GM18511 (cell line): ENCODE data around the gene PRKAA1.
"Not testable (repeated sequence)": the region's sequence is repeated elsewhere in the genome, so short reads cannot be mapped to it uniquely, and the experiment has no call there.

Experiments used
- ATAC-seq: cut with Tn5 transposase; IDR thresholded peaks from one replicate; pipeline ENCODE4 v1.9.1; 2021; ENCODE audit warnings: mild to moderate bottlenecking, moderate library complexity; ENCODE audit not compliant: unreplicated experiment

Gene PRKAA1

GRCh38 chr5:40826489-40827187, 28.5 kb upstream of the PRKAA1 start:
- no peak for ATAC-seq

DNA sequence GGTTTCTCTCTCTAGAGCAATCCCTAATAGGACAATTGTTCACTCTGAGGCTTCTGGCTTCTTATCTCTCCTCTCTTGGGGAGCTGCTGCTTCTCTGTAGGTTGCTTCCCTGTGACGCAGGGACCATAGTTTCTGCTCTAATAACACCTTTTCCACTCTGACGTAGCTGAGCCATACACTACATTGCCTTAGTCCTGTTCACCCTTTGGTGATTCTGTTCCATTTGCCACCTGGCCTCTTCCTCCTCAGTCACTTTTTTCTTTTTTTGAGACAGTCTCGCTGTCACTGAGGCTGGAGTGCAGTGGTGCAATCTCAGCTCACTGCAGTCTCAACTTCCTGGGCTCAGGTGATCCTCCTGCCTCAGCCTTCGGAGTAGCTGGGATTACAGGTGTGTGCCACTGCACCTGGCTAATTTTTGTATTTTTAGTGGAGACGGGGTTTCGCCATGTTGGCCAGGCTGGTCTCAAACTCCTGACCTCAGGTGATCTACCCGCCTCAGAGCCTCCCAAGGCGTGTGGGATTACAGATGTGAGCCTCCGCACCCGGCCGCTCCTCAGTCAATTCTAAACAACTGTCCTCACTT, 27.4 kb upstream of the PRKAA1 start:
- not testable (repeated sequence) for ATAC-seq

DNA sequence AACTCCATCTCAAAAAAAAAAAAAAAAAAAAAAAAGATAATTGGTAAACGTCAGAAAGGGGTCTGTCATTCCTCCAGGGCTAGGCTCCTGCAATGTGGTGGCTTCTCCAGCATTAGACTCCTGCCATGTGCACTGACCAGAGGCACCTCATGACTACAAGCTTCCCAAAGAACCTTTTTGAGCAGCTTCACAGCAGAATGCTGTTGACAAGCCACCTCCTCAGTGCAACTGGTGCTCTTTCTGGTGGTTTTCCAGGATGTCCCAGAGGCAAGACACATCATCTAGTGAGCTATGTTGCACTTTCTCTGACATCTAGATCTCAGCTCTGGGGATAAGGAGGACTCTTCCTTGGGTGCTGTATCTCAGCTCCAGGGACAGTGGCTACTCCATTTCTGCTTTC, 25.3 kb upstream of the PRKAA1 start:
- no peak for ATAC-seq

- no peak for ATAC-seq
Observed at GRCh38 chr5:40813698-40814281, 15.6 kb upstream of the PRKAA1 start.

DNA sequence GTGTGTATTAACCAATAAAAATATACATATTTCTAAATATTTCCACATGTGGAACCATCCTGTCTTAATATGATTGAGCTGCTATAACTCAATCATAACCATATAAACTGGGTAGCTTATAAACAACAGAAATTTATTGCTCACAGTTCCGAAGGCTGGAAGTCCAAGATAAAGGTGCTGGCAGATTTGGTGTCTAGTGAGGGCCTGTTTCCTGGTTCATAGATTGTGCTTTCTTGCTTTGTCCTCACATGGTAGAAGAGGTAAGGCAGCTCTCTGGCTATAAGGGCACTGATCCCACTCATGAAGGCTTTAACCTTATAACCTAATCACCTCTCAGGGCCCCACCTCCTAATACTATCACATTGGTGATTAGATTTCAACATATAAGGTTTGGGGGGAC, 14.0 kb upstream of the PRKAA1 start:
- ATAC-seq: no peak

DNA sequence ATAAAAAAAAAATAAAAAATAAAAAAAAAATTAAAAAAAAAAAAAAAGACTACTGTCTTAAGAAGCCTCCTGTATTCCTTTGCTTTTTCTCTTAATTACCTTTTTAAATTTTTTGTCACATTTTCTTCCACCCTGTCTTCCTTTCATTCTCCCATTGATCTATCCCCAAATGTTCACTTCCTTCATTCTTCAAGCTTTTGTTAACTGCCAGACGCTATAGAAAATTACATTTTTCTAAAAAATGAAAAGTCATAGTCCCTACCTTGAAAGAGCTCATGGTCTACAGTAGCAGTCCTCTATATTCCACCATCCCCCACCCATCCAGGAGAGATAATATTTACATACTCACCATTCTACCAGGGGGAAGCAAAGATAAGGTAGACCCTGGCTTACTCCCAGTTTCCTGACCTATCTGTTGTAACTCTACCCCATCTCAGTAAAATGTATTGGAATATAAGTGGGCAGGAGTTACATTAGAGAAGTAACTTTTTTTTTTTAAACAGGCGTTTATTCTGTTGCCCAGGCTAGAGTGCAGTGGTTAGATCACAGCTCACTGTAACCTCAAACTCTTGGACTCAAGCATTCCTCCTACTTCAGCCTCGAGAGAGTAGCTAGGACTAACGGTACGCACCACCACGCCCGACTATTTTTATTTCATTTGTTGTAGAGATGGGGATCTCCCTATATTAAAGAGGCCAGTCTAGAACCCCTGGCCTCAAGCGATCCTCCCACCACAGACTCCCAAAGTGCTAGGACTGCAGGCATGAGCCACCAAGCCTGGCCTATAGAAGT, 3.8 kb upstream of the PRKAA1 start:
- ATAC-seq: no peak

GRCh38 chr5:40799258-40799657, 1.1 kb upstream of the PRKAA1 start:
- ATAC-seq: no peak

DNA sequence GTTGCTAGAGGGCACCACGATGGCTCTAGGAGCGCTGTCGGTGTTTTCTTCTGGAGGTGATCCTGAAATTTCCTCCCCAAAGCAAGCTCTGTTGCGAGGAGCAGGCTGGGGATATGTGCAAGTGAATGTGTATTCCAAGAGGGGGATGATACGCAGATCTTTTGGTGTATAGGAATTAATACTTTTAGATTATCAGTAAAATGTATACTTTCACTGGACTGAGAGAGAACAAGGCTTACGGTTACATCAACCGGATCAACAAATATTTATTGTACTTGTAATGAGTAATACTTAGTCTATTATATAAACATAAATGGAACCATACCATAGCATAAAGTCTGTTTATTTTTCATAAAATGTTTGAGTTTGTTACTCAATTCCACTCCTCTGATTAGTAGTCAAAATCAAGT, 632 bp upstream of the PRKAA1 start:
- no peak for ATAC-seq

DNA sequence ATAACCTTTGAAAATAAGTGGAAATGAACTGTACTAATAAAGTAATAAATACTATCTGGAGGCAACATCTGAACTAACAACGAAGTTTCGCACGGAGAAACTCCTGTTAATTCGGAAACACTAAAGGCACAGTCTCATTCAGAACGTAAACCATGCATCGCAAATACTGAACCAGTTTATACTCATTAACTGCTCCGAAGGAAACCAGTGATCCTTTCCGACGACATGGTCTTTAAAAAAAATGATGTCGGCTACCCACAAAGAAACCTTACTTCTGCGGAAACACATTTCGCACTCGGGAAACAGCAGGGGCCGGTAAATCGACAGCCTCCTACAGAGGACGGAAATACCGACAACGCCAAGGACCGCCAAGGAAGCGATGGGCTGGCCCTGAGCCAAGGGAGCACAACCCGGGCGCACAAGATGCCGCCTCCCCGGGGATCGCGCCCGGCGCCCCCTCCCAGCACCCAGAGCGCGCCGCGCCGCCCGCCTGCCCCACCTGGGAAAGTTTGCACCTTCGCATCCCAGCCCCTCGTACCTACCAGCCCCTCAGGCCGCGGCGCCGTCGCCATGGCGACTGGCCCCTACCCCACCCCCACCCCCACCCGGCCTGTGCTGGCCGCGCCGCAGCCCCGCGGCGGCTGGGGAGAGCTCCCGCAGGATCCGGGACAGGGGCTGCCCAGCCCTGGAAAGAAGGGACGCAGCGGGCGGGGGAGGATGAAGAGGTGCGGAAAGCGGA, 732 bp downstream of the PRKAA1 start:
- ATAC-seq: peak; percentile 47

- ATAC-seq: no peak
Observed at GRCh38 chr5:40796487-40796889, 1.7 kb downstream of the PRKAA1 start.

GRCh38 chr5:40794877-40795276, 3.3 kb downstream of the PRKAA1 start:
- not testable (repeated sequence) for ATAC-seq

DNA sequence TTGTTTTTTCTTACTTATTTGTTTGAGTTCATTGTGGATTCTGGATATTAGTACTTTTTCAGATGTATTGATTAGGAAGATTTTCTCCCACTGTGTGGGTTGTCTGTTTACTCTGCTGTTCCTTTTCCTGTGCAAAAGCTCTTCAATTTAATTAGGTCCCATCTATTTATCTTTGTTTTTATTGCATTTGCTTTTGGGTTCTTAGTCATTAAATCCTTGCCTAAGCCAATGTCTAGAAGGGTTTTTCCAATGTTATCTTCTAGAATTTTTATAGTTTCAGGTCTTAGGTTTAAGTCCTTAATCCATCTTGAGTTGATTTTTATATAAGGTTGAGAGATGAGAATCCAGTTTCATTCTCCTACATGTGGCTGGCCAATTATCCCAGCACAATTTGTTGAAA, 3.8 kb downstream of the PRKAA1 start:
- not testable (repeated sequence) for ATAC-seq

DNA sequence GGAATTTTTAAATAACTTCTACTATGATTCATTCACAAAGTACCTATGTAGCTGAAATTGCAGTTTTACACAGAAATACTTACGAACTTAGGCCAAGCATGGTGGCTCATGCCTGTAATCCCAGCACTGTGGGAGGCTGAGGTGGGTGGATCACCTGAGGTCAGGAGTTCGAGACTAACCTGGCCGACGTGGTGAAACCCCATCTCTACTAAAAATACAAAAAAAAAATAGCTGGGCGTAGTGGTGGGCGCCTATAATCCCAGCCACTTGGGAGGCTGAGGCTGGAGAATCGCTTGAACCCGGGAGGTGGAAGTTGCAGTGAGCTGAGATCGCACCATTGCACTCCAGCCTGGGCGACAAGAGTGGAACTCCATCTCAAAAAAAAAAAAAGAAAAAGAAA, 5.5 kb downstream of the PRKAA1 start:
- not testable (repeated sequence) for ATAC-seq

DNA sequence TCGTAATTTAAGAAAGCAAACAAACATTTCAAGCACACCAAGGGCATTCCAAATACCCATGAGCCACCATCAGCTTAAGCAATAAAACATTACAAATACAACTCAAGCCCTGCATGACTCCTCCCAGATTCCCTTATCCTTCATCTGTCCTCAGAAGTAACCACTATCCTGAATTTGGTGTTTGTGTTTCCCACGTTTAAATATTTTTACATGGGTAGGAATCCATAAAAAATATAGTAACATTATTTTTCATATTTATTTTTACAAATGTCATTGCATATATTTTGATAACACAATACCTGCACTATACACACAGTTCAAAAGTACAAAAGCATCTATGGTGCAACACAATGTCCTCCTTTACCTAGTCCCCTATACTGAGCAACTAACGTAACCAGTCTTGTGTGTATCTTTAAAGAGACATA, 6.4 kb downstream of the PRKAA1 start:
- no peak for ATAC-seq

DNA sequence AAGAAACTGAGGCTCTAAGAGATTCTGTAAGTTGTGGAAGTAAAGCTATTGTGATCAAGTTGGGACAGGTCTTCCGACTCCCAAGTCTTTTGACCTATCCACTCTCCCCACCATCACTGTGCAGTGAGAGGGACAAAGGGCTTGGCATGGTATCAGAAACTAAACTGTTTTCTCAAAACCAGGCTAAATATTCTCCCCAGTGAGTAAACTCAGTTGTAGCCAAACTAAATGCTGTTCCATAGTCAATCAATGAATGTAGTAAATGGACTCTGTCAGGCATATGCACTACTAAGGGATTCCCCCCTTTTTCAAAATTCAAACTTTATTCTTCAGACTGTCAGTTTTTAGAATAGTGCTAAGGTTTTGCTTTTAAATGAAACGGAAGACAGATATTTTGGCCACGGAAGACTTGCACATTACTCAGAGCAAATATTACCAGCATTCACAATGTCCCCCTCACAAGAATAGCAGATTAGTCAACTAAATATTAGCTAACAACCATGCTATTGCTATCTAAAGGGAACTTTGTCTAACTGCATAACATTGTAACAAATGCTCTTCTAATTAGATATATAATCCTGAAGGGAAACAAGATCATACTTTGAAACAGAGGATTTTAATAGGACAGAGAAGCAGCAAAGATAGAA, 7.1 kb downstream of the PRKAA1 start:
- ATAC-seq: no peak

GRCh38 chr5:40788941-40789340, 9.2 kb downstream of the PRKAA1 start:
- ATAC-seq: not testable (repeated sequence)

DNA sequence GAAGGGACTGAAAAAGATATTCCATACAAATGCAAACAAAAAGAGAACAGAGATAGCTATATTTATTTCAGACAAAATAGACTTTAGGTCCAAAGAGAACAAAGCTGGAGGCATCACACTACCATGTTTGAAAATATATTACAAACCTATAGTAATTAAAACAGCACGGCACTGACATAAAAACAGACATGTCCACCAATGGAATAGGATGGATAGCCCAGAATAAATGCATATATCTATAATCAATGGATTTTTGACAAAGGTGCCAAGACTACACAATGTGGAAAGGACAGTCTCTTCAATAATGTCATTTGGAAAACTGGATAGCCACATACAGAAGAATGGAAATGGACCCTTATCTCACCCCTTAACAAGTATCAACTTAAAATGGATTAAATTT, 10.2 kb downstream of the PRKAA1 start:
- ATAC-seq: no peak

- ATAC-seq: not testable (repeated sequence)
Observed at GRCh38 chr5:40786664-40787063, 11.5 kb downstream of the PRKAA1 start.

DNA sequence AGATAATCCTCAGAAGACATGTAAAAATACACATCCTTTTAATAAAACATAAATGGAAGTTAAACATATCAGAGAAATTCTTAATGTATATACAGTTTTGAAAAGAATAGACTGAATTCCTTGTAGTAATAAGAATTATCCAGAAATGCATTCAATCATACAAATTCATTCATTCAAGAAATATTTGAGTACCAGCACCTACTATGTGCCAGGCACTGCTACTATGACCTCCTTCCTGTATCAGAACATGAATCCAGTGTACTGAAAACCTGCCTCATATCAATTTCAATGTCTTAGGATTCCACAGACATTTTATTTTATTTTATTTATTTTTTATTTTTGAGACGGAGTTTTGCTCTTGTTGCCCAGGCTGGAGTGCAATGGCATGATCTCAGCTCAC, 13.3 kb downstream of the PRKAA1 start:
- ATAC-seq: no peak

DNA sequence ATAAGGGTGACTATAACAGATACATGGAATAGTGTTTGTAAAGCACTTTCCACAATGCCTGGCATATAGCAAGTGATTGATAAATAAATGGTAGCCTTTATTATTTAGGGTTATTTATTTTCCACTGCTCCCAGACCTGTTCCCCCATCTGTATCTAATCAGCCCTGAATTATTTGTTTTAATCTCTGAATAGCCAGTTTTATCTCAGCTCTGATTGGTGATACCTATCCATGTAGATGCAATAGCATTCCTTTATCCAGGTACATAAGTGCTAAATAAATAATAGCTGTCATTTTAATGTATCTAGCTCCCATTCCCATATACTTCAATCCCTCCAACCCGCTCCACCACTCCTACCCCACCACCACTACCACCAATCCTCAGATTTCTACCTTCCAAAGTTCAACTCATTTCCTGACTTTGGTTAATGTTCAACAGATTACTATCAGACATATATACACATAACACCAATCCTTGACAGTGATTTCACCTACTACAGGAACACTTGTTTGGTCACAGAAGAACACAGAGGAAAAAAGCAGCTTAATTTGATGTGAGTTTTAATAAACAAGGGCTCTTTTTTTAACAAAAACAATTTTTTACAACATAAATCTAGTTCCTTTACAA, 14.0 kb downstream of the PRKAA1 start:
- no peak for ATAC-seq
